ENCODE results near the gene OR2C3. TPM values are rescaled to one million over a fixed set of nuclear protein-coding genes. Genes with fewer than 3 reads are reported as not detected.

Gene OR2C3
- not detected for total RNA-seq

DNA sequence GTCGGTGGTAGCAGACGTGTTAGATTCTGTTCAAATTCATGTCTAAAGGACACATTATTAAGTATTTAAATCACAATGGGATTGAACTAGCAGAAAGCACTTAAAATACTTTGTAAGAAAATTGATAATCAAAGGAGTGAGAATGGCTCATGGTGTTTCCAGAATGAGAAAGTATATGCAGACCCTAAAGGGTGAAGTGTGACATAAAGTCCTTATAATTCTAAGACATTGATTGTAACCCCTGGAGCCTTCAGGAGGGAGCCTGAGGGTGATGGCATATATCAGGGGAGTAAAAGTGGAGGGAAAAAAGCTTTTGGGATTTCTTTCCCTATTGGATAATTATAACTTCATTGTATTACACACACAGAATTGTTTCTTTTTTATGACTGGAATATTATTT, at the start of gene OR2C3:
Gene OR2C3, minus strand, starts transcription at position 101 of the 400 bp plus-strand sequence. CDS start 3,929 bp downstream, outside the sequence.
- H3K27ac Mint-ChIP-seq, result no peak within 1 kb of the TSS
- DNase-seq (no peak), ATAC-seq (no peak)
- peaks cover 4% of the 10 kb centered on the region for H3K27me3 Mint-ChIP-seq (ENCODE audit: low read depth)
- no peaks in the 10 kb centered on the region for H3K36me3 Mint-ChIP-seq (ENCODE audit: low read depth)
- H3K9me3 Mint-ChIP-seq (ENCODE audit: insufficient read depth), result no peaks in the 10 kb centered on the region
- ChIA-PET POLR2A (no interaction called here), CTCF (interaction anchor here (1.0 kb wide), 1 partner anchor 146 kb away, joined by 3 read pairs; no protein-coding TSS in a partner anchor)
- H3K4me3 Mint-ChIP-seq, result no peak within 1 kb of the TSS
- H3K4me1 Mint-ChIP-seq (ENCODE audit: low read depth), result peaks cover 3% of the 10 kb centered on the region

DNA sequence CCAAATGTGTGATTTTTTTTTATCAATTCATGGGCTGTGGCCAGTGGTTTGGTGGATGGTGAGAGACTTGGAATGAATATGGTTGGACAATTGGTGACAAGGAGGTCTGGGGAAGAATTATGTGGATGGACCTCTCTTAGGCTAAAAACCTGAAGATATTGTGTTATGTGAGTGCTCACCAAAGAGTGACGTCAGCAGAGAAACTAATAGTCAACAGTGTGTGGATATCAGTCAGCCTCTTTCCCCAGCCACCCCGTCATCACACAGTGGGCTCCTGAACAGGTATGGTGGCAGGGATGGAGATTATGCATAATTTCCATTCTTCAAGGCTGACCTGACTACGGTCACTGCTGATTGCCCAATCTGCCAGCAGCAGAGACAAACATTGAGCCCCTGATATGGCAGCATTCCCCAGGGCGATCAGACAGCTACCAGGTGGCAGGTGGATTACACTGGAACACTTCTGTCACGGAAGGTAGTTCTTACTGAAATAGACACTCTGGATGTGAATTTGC, 42.8 kb upstream of the OR2C3 start:
- ATAC-seq (no peak), DNase-seq (no peak)
- Mint-ChIP-seq H3K9me3 (ENCODE audit: insufficient read depth) (no peaks in the 10 kb centered on the region), H3K4me3 (no peak overlapping the region), H3K27me3 (ENCODE audit: low read depth) (no peaks in the 10 kb centered on the region), H3K27ac (no peak overlapping the region), H3K4me1 (ENCODE audit: low read depth) (no peaks in the 10 kb centered on the region), H3K36me3 (ENCODE audit: low read depth) (no peaks in the 10 kb centered on the region)
- CTCF ChIA-PET, result no interaction called here
- POLR2A ChIA-PET, result no interaction called here

DNA sequence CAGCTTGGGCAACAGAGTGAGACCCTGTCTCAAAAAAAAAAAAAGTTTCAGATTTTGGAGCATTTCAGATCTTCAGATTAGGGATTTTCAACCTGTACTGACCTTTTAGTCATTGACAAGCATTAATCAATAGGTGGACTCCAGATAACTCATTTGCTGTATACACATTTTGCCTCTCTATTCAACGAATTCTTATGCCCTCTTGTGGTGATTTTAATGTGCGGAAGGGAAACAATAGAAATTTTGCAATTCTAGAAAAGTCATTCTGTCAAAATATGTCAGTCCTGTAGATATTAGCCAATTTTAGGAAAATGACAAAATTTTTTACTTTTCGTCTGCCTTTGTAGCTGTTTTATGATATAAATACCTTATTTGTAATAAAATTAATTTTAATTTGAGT, 40.3 kb upstream of the OR2C3 start:
- Mint-ChIP-seq H3K4me1 (ENCODE audit: low read depth) (no peaks in the 10 kb centered on the region), H3K4me3 (no peak overlapping the region), H3K27me3 (ENCODE audit: low read depth) (no peaks in the 10 kb centered on the region), H3K9me3 (ENCODE audit: insufficient read depth) (no peaks in the 10 kb centered on the region), H3K36me3 (ENCODE audit: low read depth) (no peaks in the 10 kb centered on the region), H3K27ac (no peak overlapping the region)
- CTCF ChIA-PET, result interaction anchor here (0.9 to 1.9 kb wide), 2 partner anchors 12 to 187 kb away, joined by 3 to 7 read pairs; no protein-coding TSS in a partner anchor
- POLR2A ChIA-PET, result no interaction called here
- ATAC-seq (no peak), DNase-seq (no peak)

DNA sequence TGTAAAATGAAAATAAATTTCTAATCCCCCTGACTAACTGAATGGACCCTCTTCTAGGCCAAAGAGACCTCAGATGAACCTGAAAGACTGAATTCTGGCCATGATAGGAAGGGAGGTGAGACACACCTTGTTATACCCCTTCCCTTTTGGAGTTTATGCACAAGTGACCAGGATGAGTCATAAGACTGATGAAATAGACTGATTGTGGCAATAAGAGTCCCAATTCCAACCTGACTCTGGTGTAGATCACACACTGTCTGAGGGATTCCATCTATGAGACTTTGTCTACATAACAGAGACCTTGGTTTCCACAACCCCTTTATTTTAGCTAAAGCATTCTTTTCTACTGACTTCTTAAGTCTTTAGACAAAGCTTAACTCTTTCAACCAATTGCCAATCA, 38.4 kb upstream of the OR2C3 start:
- H3K9me3 Mint-ChIP-seq (ENCODE audit: insufficient read depth), result peaks cover 5% of the 10 kb centered on the region
- no peaks in the 10 kb centered on the region for H3K36me3 Mint-ChIP-seq (ENCODE audit: low read depth)
- no peak for ATAC-seq
- POLR2A ChIA-PET, result no interaction called here
- H3K4me1 Mint-ChIP-seq (ENCODE audit: low read depth), result no peaks in the 10 kb centered on the region
- CTCF ChIA-PET, result no interaction called here
- DNase-seq, result no peak
- H3K4me3 Mint-ChIP-seq, result no peak overlapping the region
- no peaks in the 10 kb centered on the region for H3K27me3 Mint-ChIP-seq (ENCODE audit: low read depth)
- H3K27ac Mint-ChIP-seq, result no peak overlapping the region

DNA sequence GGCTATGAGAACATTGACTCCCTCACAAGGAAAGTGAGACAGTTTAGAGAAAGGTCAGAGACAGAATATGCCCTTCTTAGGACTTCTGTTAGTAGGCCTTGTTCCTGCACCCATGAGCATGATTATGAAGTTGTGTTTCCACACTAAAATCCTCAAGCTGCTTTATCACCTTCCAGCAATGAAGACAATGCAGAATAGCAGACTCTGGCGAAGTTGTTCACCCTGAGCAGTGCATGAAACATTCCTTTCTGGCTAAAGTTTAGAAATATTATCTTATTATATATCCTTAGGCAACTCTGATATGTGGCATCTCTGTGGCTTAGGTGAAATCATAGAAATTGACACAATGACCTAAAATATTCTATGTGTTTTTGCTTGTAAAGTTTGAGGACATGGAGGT, 38.0 kb upstream of the OR2C3 start:
- ChIA-PET CTCF (no interaction called here), POLR2A (no interaction called here)
- ATAC-seq (no peak), DNase-seq (no peak)
- Mint-ChIP-seq H3K36me3 (ENCODE audit: low read depth) (no peaks in the 10 kb centered on the region), H3K4me3 (no peak overlapping the region), H3K4me1 (ENCODE audit: low read depth) (no peaks in the 10 kb centered on the region), H3K27me3 (ENCODE audit: low read depth) (no peaks in the 10 kb centered on the region), H3K27ac (no peak overlapping the region), H3K9me3 (ENCODE audit: insufficient read depth) (peaks cover 9% of the 10 kb centered on the region)

DNA sequence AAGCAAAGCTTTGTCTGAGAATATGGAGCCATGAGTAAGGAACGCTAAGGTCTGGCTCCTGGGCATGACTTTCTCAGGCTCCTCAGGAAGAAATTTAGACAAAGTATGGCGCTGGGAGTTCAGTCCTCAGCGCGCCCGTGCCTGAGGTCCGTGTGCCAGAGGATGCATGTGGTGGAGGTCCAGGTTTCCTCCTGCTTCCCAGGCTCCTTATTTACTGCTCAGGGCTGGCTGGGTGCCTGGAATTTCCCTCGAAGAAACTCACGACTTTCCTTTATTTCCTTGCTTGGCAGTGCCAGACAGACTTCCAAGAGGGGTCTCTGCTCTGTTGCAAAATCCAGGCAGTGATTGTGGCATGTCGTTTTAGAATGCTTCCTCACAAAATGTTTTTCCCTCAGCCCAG, 26.0 kb upstream of the OR2C3 start:
- H3K4me3 Mint-ChIP-seq, result no peak overlapping the region
- no peaks in the 10 kb centered on the region for H3K27me3 Mint-ChIP-seq (ENCODE audit: low read depth)
- no peaks in the 10 kb centered on the region for H3K9me3 Mint-ChIP-seq (ENCODE audit: insufficient read depth)
- no peak overlapping the region for H3K27ac Mint-ChIP-seq
- ChIA-PET CTCF (no interaction called here), POLR2A (no interaction called here)
- ATAC-seq (no peak), DNase-seq (no peak)
- H3K36me3 Mint-ChIP-seq (ENCODE audit: low read depth), result no peaks in the 10 kb centered on the region
- no peaks in the 10 kb centered on the region for H3K4me1 Mint-ChIP-seq (ENCODE audit: low read depth)

DNA sequence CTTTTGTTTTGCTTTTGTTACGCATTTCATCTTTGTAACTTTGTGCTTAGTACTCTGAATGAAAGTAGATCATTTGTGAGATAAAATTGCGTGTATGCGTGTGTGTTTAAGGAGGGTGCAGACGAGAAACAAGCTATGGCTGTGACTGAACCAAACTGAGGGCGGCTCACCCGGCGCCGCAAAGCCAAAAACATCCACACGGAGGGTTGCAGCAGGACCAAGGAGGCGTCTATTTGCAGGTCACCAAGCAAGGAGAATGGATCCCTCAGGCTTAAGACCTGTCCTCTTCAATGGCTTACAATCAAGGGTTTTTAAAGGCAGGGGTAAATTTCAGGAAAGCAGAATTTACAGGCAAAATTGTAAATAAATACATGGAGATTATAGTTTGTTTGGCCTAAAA, 25.5 kb upstream of the OR2C3 start:
- POLR2A ChIA-PET, result no interaction called here

DNA sequence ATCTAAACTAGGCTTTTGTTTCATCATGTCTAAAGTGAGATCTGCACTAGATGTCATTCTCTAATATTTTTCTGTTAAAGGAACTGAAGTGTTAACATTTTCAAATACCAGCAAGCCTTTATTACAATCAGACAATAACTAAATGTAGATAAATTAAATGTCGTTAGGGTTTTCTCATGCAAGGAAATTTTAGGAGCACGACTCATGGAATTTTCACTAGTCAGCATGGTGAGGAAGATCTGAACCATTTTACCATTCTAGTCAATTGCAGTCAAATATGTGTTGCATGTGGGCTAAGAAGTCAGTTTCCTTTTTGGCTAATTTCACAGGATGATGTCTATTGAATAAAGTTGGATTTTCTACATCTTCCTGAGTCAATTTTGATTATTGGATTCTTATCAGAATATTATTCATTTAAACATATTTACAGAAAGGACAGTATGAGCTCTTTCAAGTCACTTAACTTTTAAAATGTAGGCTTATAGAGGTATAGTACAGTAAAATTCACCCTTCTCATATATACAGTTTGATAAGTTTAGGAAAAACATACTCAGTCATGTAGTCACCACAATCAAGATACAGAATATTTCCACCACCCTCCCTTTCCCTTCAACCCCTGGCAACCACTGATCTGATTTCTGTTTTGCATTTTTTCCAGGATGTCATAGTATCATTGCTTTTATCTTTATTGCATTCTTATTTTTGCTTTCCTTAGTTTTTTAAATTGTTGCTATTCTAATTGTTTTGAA, 21.9 kb upstream of the OR2C3 start:
- H3K27ac Mint-ChIP-seq, result no peak overlapping the region
- ChIA-PET POLR2A (no interaction called here), CTCF (no interaction called here)
- no peaks in the 10 kb centered on the region for H3K36me3 Mint-ChIP-seq (ENCODE audit: low read depth)
- H3K4me3 Mint-ChIP-seq, result no peak overlapping the region
- H3K9me3 Mint-ChIP-seq (ENCODE audit: insufficient read depth), result no peaks in the 10 kb centered on the region
- H3K27me3 Mint-ChIP-seq (ENCODE audit: low read depth), result no peaks in the 10 kb centered on the region
- DNase-seq (no peak), ATAC-seq (no peak)
- H3K4me1 Mint-ChIP-seq (ENCODE audit: low read depth), result no peaks in the 10 kb centered on the region

More for the DNA sequence above, 25.5 kb upstream of the OR2C3 start:
- Mint-ChIP-seq H3K27me3 (ENCODE audit: low read depth) (no peaks in the 10 kb centered on the region), H3K4me1 (ENCODE audit: low read depth) (no peaks in the 10 kb centered on the region), H3K4me3 (no peak overlapping the region), H3K9me3 (ENCODE audit: insufficient read depth) (no peaks in the 10 kb centered on the region), H3K27ac (no peak overlapping the region), H3K36me3 (ENCODE audit: low read depth) (no peaks in the 10 kb centered on the region)
- DNase-seq (no peak), ATAC-seq (no peak)
- CTCF ChIA-PET, result no interaction called here

DNA sequence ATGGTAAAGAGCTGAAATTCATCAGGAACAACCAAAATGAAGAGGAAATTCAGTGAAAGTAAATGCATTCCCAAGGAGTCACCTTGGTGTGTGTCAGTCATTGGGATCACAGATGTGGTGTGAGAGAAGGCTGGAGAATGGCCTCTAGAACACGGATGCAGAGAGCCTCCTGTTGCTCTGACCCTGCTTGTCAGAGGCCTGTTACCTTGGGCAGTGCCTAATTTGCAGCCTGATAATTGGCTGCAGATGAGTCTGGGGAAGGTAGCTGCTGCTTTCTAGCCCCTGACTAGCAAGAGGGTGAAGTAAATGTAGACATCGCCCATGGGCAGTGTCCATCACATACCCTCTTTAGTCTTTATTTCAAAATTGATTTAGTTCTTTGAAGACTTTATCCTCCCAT, 16.0 kb upstream of the OR2C3 start:
- Mint-ChIP-seq H3K4me1 (ENCODE audit: low read depth) (peaks cover 12% of the 10 kb centered on the region), H3K4me3 (no peak overlapping the region), H3K9me3 (ENCODE audit: insufficient read depth) (no peaks in the 10 kb centered on the region), H3K36me3 (ENCODE audit: low read depth) (no peaks in the 10 kb centered on the region), H3K27ac (no peak overlapping the region), H3K27me3 (ENCODE audit: low read depth) (peaks cover 9% of the 10 kb centered on the region)
- ChIA-PET POLR2A (no interaction called here), CTCF (no interaction called here)
- ATAC-seq (no peak), DNase-seq (no peak)

DNA sequence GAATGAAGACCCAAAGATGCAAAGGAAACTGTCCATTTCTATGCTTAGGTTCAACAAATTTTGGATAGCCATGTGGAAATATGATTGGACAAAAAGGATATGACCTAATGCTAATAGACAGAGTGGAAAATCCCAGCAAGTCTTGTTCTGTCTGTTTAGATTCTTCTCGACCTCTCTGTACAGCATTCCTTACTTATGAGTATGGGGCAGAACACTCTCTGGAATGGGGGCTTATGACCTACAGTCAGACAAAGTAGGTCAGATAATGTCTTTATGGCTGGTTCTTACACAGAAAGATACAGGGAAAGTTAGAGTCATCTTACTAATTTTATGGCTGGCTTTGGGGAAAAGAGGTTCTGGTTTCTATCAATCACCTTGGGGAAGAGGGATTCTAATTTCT, 15.5 kb upstream of the OR2C3 start:
- ChIA-PET CTCF (no interaction called here), POLR2A (no interaction called here)
- H3K36me3 Mint-ChIP-seq (ENCODE audit: low read depth), result no peaks in the 10 kb centered on the region

DNA sequence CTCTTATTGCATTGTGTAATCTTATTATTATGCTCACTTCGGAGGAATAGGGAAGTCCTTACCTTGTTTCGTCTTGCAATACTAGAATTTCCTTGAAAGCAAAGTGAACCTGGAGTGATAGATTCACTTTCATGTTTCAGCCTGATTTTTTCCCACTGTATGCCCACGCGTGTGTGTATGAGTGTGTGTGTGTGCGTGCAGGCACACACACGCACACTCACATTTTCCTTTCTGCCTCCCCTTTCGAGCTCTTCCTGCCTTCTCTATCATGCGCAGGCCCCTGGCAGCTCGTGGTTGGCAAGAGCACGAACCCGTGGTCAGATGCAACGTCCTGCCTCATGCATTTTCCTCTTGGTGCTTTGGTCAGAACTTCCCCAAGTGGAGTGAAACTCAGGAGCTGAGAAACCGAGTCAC, 12.5 kb upstream of the OR2C3 start, which contains the start of gene GCSAML:
Gene GCSAML, plus strand, starts transcription at position 366 of the 414 bp plus-strand sequence. CDS start 58 bp downstream, outside the sequence.
- Mint-ChIP-seq H3K9me3 (ENCODE audit: insufficient read depth) (no peaks in the 10 kb centered on the region), H3K4me3 (no peak within 1 kb of the TSS), H3K27ac (no peak within 1 kb of the TSS), H3K36me3 (ENCODE audit: low read depth) (no peaks in the 10 kb centered on the region), H3K27me3 (ENCODE audit: low read depth) (peaks cover 11% of the 10 kb centered on the region), H3K4me1 (ENCODE audit: low read depth) (peaks cover 12% of the 10 kb centered on the region)
- POLR2A ChIA-PET, result no interaction called here
- CTCF ChIA-PET, result no interaction called here
- DNase-seq (no peak), ATAC-seq (no peak)

More for the DNA sequence above, 15.5 kb upstream of the OR2C3 start:
- peaks cover 9% of the 10 kb centered on the region for H3K27me3 Mint-ChIP-seq (ENCODE audit: low read depth)
- no peak overlapping the region for H3K4me3 Mint-ChIP-seq
- H3K27ac Mint-ChIP-seq, result no peak overlapping the region
- DNase-seq (no peak), ATAC-seq (no peak)
- peaks cover 12% of the 10 kb centered on the region for H3K4me1 Mint-ChIP-seq (ENCODE audit: low read depth)
- no peaks in the 10 kb centered on the region for H3K9me3 Mint-ChIP-seq (ENCODE audit: insufficient read depth)

DNA sequence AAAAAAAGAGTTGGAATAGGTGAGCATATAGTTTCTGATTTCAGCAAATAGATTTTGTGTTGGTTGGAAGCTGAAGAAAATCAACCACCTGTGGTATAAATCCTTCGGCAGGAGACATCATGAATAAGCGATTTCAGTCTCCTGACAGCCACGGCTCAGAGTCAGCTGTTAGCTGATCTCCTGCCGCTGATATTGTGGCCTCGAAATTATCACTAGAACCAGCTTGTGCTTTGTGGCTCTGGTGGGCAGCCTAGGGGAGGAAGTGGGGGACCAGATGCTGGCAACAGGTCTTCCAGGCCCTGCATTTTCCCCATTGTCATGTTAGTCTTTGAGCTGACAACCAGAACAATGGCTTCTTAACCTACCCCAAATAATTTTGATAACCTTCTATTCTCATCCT, 11.9 kb upstream of the OR2C3 start:
- H3K9me3 Mint-ChIP-seq (ENCODE audit: insufficient read depth), result no peaks in the 10 kb centered on the region
- no peak overlapping the region for H3K27ac Mint-ChIP-seq
- POLR2A ChIA-PET, result no interaction called here
- H3K4me3 Mint-ChIP-seq, result no peak overlapping the region
- H3K27me3 Mint-ChIP-seq (ENCODE audit: low read depth), result peaks cover 11% of the 10 kb centered on the region
- ATAC-seq (no peak), DNase-seq (peak; percentile 23)
- H3K36me3 Mint-ChIP-seq (ENCODE audit: low read depth), result no peaks in the 10 kb centered on the region
- CTCF ChIA-PET, result no interaction called here
- peaks cover 12% of the 10 kb centered on the region for H3K4me1 Mint-ChIP-seq (ENCODE audit: low read depth)

DNA sequence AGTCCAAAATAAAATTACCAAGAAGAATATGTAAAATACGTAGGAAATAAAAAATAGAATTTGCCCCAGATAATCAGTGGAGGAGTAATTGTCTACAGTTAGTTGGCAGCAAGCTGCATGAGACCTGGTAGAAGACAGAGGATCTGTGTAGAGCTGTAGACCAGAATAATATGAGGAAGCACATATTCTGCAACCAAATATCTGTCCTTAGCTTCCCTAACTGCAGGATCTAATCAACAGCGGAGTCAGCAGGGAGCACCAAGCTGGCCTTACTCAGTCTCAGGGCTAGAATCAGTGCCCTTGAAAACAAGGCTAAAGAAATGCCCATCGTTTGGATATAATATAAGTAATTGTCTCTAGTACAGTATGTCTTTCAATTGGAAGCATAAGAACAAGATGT, 6.6 kb upstream of the OR2C3 start:
- POLR2A ChIA-PET, result no interaction called here
- Mint-ChIP-seq H3K36me3 (ENCODE audit: low read depth) (no peaks in the 10 kb centered on the region), H3K9me3 (ENCODE audit: insufficient read depth) (no peaks in the 10 kb centered on the region), H3K4me1 (ENCODE audit: low read depth) (peaks cover 3% of the 10 kb centered on the region), H3K27me3 (ENCODE audit: low read depth) (peaks cover 4% of the 10 kb centered on the region), H3K4me3 (no peak overlapping the region), H3K27ac (no peak overlapping the region)
- no peak for ATAC-seq
- CTCF ChIA-PET, result interaction anchor here (1.2 to 1.4 kb wide), 2 partner anchors 170 kb away, joined by 3 to 5 read pairs; no protein-coding TSS in a partner anchor
- no peak for DNase-seq

Measured in activated CD8-positive, alpha-beta T cell treated with anti-CD3 and anti-CD28 coated beads, Interleukin-2, amount 10 ng/mL, durations not matched to agents 7 days and 5 days (primary cell).